HFF-Myc (cell line): ENCODE measurements around the gene SLFN12.
"Not testable (repeated sequence)": the region's sequence is repeated elsewhere in the genome, so short reads cannot be mapped to it uniquely, and the experiment has no call there.

Experiments used
- DNase-seq: peaks from one replicate; pipeline ENCODE4 v3.0.0-alpha.2; 2011; ENCODE audit warnings: low read depth; ENCODE audit errors: extremely low read depth
- H3K4me3 ChIP-seq: replicated peaks from 2 replicates; pipeline ENCODE4 v1.5.1; 2011; ENCODE audit warnings: low read depth, mild to moderate bottlenecking, control low read depth, low read length
- CTCF ChIP-seq: IDR thresholded peaks from 2 replicates; pipeline ENCODE4 v1.5.1; 2012; ENCODE audit warnings: mild to moderate bottlenecking, low read depth, low read length, control low read depth; ENCODE audit errors: missing control alignments

The SLFN12 gene

GRCh38 chr17:35414247-35414646 is 18.1 kb downstream of the SLFN12 start:
- no peak overlapping the region for H3K4me3 ChIP-seq
- no peak for DNase-seq
- TF ChIP-seq CTCF, result no peak

GRCh38 chr17:35407531-35407930 is 24.8 kb downstream of the SLFN12 start:
- TF ChIP-seq CTCF, result no peak
- no peak for DNase-seq

GRCh38 chr17:35406568-35406967 is 25.7 kb downstream of the SLFN12 start:
- DNase-seq, result no peak
- no peak for TF ChIP-seq CTCF
- no peak overlapping the region for H3K4me3 ChIP-seq

More at GRCh38 chr17:35407531-35407930, 24.8 kb downstream of the SLFN12 start:
- no peak overlapping the region for H3K4me3 ChIP-seq

DNA sequence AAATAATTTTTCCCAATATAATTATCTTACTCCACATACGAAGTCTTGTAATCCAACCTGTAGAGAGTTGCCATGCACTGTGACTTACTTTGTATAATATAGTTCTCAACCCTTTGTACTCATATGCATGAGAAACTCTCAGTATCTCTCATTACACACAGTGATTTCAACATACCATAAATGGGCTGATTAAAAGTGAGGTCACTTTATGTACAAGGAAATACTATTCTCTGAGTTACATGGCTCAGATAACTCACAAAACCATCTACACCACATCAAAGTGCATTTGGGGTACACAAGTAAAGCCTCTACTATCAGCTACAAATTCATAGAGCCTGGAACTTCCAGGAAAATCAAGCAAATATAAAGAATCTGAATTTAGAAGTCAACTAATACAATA is 27.9 kb downstream of the SLFN12 start:
- no peak for DNase-seq
- no peak overlapping the region for H3K4me3 ChIP-seq
- TF ChIP-seq CTCF, result no peak

DNA sequence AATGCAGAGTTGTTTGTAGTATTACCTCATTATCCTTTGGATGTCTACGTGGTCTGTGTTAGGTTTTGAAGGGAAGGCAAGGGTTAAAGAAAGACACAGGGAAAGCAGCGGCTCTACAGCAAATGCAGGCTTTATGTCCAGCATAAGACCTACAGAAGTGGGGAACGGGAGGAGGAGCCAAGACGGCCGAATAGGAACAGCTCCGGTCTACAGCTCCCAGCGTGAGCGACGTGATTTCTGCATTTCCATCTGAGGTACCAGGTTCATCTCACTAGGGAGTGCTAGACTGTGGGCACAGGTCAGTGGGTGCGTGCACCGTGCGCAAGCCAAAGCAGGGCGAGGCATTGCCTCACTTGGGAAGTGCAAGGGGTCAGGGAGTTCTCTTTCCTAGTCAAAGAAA is 38.5 kb downstream of the SLFN12 start:
- DNase-seq, H3K4me3 ChIP-seq: not testable (repeated sequence)

DNA sequence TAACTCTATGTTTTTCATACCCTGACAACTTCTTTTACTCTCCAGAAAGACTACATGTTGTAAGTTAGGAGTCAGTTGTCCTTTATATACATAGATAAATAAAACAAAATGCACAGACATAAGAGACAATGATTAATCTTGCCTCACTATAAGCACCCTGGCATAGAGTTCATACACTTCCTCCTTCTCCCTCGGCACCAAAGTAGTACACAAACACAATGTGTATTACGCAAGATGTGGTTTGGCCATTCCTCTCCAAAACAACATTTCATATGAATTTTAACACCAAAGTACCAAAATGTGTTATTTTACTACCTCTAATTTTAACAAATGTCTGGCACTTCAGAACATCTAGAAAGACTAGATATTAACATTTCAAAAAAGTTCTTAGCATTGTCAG is 41.6 kb downstream of the SLFN12 start:
- no peak overlapping the region for H3K4me3 ChIP-seq
- no peak for DNase-seq
- no peak for TF ChIP-seq CTCF

- no peak for TF ChIP-seq CTCF
- no peak for DNase-seq
- no peak overlapping the region for H3K4me3 ChIP-seq
Observed at GRCh38 chr17:35390156-35390555, 42.1 kb downstream of the SLFN12 start.
